HAP-1 (cell line): Measurements from ENCODE around the gene EGFL6.

Experiments
- DNase-seq, 2 experiments: peaks; one replicate each; pipeline ENCODE4 v3.0.0-alpha.2; 2016 to 2020; ENCODE audit warnings: low spot score in 2 of 2
- H3K27me3 ChIP-seq: fragments of 250-450 bp; sonication (Bioruptor Pico); 2 replicates; pipeline ENCODE4 v1.5.1; 2020; ENCODE audit warnings: low read depth, mild to moderate bottlenecking, moderate library complexity
- H3K36me3 ChIP-seq: fragments of 250-450 bp; sonication (Bioruptor Pico); replicated peaks from 2 replicates; pipeline ENCODE4 v1.5.1; 2020; ENCODE audit warnings: mild to moderate bottlenecking
- H3K4me1 ChIP-seq: fragments of 250-450 bp; sonication (Bioruptor Pico); 2 replicates; pipeline ENCODE4 v1.5.1; 2020; ENCODE audit warnings: mild to moderate bottlenecking
- H3K4me3 ChIP-seq: fragments of 250-450 bp; sonication (Bioruptor Pico); 2 replicates; pipeline ENCODE4 v1.5.1; 2020; ENCODE audit warnings: mild to moderate bottlenecking, moderate library complexity
- H3K9me3 ChIP-seq: fragments of 250-450 bp; sonication (Bioruptor Pico); 2 replicates; pipeline ENCODE4 v1.5.1; 2020; ENCODE audit warnings: mild to moderate bottlenecking, moderate library complexity
- in situ Hi-C: fragments of 300-500 bp; cut with MboI; formaldehyde crosslinking; loops from 3 replicates; pipeline ENCODE4 v1.14.3; 2020; ENCODE audit warnings: low sequenced_read_pairs, inconsistent platforms, mixed read lengths

EGFL6 gene, protein sequence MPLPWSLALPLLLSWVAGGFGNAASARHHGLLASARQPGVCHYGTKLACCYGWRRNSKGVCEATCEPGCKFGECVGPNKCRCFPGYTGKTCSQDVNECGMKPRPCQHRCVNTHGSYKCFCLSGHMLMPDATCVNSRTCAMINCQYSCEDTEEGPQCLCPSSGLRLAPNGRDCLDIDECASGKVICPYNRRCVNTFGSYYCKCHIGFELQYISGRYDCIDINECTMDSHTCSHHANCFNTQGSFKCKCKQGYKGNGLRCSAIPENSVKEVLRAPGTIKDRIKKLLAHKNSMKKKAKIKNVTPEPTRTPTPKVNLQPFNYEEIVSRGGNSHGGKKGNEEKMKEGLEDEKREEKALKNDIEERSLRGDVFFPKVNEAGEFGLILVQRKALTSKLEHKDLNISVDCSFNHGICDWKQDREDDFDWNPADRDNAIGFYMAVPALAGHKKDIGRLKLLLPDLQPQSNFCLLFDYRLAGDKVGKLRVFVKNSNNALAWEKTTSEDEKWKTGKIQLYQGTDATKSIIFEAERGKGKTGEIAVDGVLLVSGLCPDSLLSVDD

DNA sequence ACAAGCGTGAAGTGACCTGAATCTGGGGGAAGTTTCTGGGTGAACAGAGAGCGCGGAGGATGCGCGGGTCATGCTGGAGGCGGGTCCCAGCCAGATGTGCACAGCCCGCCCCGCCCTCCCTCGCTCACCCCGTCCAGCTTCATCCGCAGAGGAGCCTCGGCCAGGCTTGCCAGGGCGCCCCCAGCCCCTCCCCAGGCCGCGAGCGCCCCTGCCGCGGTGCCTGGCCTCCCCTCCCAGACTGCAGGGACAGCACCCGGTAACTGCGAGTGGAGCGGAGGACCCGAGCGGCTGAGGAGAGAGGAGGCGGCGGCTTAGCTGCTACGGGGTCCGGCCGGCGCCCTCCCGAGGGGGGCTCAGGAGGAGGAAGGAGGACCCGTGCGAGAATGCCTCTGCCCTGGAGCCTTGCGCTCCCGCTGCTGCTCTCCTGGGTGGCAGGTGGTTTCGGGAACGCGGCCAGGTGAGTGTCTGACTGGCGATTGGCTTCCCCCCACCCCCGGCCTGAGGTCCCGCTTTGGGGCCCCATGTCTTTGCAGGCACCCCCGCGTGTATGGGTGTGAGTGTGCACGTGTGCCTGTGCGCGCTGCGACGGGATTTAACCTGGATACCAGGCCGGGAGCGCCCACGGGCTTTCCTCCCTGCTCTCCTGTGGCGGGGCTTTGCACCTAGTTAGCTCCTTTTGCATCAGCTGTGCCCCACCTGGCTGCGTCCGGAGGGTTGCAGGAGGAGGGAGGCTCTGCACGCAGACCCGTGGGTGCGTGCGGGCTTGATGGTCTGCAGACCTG, at the start of gene EGFL6:
EGFL6 (plus strand) TSS at position 123 of the 782 bp plus-strand sequence; CDS start at position 384, 261 bp downstream.
- H3K4me1 ChIP-seq: no peaks in the 10 kb centered on the region
- peak within 1 kb of the TSS; percentile 10; the same call in 1 of the 2 replicates for H3K4me3 ChIP-seq
- peak in 1 of 2 experiments; percentile 26 for DNase-seq
- H3K36me3 ChIP-seq: no peaks in the 10 kb centered on the region
- 0 out of 2 replicates have a peak, but pooled peaks cover 2% of the 10 kb centered on the region for H3K9me3 ChIP-seq
- H3K27me3 ChIP-seq: peaks cover 57% of the 10 kb centered on the region
- in situ Hi-C loops: no loop called here

DNA sequence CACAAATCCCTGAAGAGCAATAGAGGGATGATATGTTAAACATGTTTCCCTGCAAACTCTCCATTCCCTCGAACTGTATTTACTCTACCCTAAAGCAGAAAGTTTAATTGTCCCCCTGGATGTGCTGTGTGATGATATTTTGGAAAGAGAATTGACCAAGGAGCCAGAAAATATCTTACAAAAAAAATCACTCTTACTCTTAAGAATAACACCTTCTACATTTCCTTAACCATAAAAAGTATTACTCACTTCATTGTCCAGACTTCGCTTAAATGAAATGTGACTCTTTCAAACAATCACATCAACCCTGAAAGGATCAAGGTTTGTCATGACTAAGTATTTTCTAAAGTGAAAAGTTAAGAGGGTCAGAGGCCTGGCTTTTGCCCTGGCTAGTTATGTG, 49.0 kb upstream of the EGFL6 start:
- Histone ChIP-seq H3K4me3 (no peak overlapping the region), H3K9me3 (no peaks in the 10 kb centered on the region), H3K4me1 (no peaks in the 10 kb centered on the region), H3K36me3 (no peaks in the 10 kb centered on the region), H3K27me3 (no peaks in the 10 kb centered on the region)
- no peak for DNase-seq
- in situ Hi-C loops: no loop called here

- in situ Hi-C loops: no loop called here
- Histone ChIP-seq H3K27me3 (no peaks in the 10 kb centered on the region), H3K4me3 (no peak overlapping the region), H3K9me3 (no peaks in the 10 kb centered on the region), H3K4me1 (no peaks in the 10 kb centered on the region), H3K36me3 (no peaks in the 10 kb centered on the region)
- DNase-seq: no peak
Observed at GRCh38 chrX:13520936-13521335, 48.5 kb upstream of the EGFL6 start.

GRCh38 chrX:13522811-13523210, 46.6 kb upstream of the EGFL6 start:
- H3K4me3 ChIP-seq: no peak overlapping the region
- no peaks in the 10 kb centered on the region for H3K36me3 ChIP-seq
- in situ Hi-C loops: no loop called here
- no peaks in the 10 kb centered on the region for H3K4me1 ChIP-seq
- no peaks in the 10 kb centered on the region for H3K27me3 ChIP-seq
- DNase-seq: no peak
- H3K9me3 ChIP-seq: no peaks in the 10 kb centered on the region

GRCh38 chrX:13533726-13534125, 35.7 kb upstream of the EGFL6 start:
- H3K4me1 ChIP-seq: no peaks in the 10 kb centered on the region
- no peaks in the 10 kb centered on the region for H3K36me3 ChIP-seq
- in situ Hi-C loops: no loop called here
- no peak overlapping the region for H3K4me3 ChIP-seq
- DNase-seq: no peak
- no peaks in the 10 kb centered on the region for H3K27me3 ChIP-seq
- no peaks in the 10 kb centered on the region for H3K9me3 ChIP-seq

- H3K4me1 ChIP-seq: no peaks in the 10 kb centered on the region
- DNase-seq: no peak
- H3K4me3 ChIP-seq: no peak overlapping the region
- no peaks in the 10 kb centered on the region for H3K9me3 ChIP-seq
- H3K27me3 ChIP-seq: no peaks in the 10 kb centered on the region
- H3K36me3 ChIP-seq: no peaks in the 10 kb centered on the region
- in situ Hi-C loops: no loop called here
Observed at GRCh38 chrX:13535376-13536165, 33.8 kb upstream of the EGFL6 start.

- Histone ChIP-seq H3K4me1 (0 out of 2 replicates have a peak, but pooled peaks cover 2% of the 10 kb centered on the region), H3K4me3 (no peak overlapping the region), H3K27me3 (no peaks in the 10 kb centered on the region), H3K9me3 (no peaks in the 10 kb centered on the region), H3K36me3 (no peaks in the 10 kb centered on the region)
- in situ Hi-C loops: no loop called here
- no peak for DNase-seq
Observed at GRCh38 chrX:13536551-13536950, 32.9 kb upstream of the EGFL6 start.

GRCh38 chrX:13538414-13538813, 31.0 kb upstream of the EGFL6 start:
- Histone ChIP-seq H3K36me3 (no peaks in the 10 kb centered on the region), H3K27me3 (no peaks in the 10 kb centered on the region), H3K4me1 (peaks cover 2% of the 10 kb centered on the region; the same call in 1 of the 2 replicates), H3K4me3 (no peak overlapping the region), H3K9me3 (no peaks in the 10 kb centered on the region)
- DNase-seq: no peak
- in situ Hi-C loops: no loop called here

GRCh38 chrX:13540602-13541001, 28.8 kb upstream of the EGFL6 start:
- H3K27me3 ChIP-seq: no peaks in the 10 kb centered on the region
- peaks cover 2% of the 10 kb centered on the region; the same call in 1 of the 2 replicates for H3K4me1 ChIP-seq
- no peaks in the 10 kb centered on the region for H3K9me3 ChIP-seq
- in situ Hi-C loops: no loop called here
- H3K4me3 ChIP-seq: no peak overlapping the region
- DNase-seq: no peak
- H3K36me3 ChIP-seq: no peaks in the 10 kb centered on the region

DNA sequence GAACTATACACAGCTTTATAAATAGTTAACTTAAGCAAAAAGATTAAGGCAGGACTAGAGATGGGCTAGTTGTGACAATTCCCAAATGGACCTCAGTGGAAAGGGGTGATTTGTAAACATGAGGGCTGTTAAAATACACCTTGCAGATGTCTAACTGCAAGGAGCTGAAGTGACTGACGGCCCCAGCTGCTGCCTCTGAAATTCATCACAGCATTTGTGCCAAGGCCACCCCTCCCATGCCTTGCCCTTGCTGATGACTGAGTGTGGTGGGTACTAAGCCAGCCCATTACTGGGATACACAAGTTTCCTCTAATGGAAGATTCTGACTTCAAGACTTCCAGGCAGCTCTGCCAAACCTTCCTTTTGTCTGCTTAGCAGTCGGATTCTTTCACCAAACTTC, 23.7 kb upstream of the EGFL6 start:
- no peak for DNase-seq
- Histone ChIP-seq H3K4me1 (peaks cover under 1% of the 10 kb centered on the region; the same call in 1 of the 2 replicates), H3K36me3 (no peaks in the 10 kb centered on the region), H3K9me3 (no peaks in the 10 kb centered on the region), H3K27me3 (peaks cover 23% of the 10 kb centered on the region), H3K4me3 (no peak overlapping the region)
- in situ Hi-C loops: no loop called here

GRCh38 chrX:13547671-13548070, 21.7 kb upstream of the EGFL6 start:
- Histone ChIP-seq H3K9me3 (no peaks in the 10 kb centered on the region), H3K4me1 (no peaks in the 10 kb centered on the region), H3K4me3 (no peak overlapping the region), H3K36me3 (no peaks in the 10 kb centered on the region), H3K27me3 (peaks cover 23% of the 10 kb centered on the region)
- no peak for DNase-seq
- in situ Hi-C loops: no loop called here

DNA sequence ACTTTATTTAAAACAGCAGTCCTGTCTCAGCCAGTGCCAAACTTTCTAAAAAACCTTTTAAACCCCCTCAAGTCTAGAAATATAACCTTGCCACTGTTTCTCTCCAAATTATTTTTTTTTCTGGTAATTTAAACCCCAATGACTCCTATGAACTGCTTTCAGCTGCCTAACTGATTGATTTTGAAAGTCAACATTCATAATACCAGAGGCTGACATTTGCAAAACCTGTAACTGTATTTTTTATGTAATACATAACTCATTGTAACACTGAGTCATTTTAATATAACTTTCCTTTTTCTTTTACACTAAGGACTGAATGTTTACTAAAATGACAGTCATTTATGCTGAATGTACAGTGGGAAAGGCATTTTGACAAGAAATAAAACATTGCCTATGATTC, 19.1 kb upstream of the EGFL6 start:
- Histone ChIP-seq H3K27me3 (peaks cover 23% of the 10 kb centered on the region), H3K4me1 (no peaks in the 10 kb centered on the region), H3K36me3 (no peaks in the 10 kb centered on the region), H3K9me3 (no peaks in the 10 kb centered on the region), H3K4me3 (no peak overlapping the region)
- in situ Hi-C loops: no loop called here
- DNase-seq: no peak

- in situ Hi-C loops: no loop called here
- peaks cover 15% of the 10 kb centered on the region for H3K27me3 ChIP-seq
Observed at GRCh38 chrX:13551610-13552009, 17.8 kb upstream of the EGFL6 start.

More at GRCh38 chrX:13551610-13552009, 17.8 kb upstream of the EGFL6 start:
- Histone ChIP-seq H3K4me1 (no peaks in the 10 kb centered on the region), H3K4me3 (no peak overlapping the region), H3K9me3 (no peaks in the 10 kb centered on the region), H3K36me3 (no peaks in the 10 kb centered on the region)
- DNase-seq: no peak
